ENCODE results near the gene OBP2B. TPM values are rescaled to one million over a fixed set of nuclear protein-coding genes. Genes with fewer than 3 reads are reported as not detected.
"Not testable (repeated sequence)": the region's sequence is repeated elsewhere in the genome, so short reads cannot be mapped to it uniquely, and the experiment has no call there.

The OBP2B gene
- polyA plus RNA-seq, 3 donors: not detected

DNA sequence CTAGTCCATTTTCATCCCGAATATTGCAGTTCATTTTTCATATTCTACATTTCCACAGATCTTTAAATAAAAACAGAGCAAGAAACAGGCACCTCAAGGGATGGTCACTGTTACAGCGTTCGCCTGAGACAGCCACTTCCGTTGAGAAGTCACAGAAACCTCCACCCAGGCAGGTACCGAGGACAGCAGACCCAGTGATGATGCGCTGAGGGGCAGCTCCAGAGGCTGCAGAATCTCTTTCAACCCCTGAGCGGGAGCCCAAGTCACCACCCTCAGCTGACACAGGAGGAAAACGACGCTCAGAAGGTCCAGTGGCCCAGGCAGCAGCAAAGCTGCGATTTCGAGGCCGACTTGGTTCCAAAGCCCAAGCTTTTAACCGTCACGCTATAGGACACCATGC, 33.2 kb upstream of the OBP2B start:
- no peak overlapping the region for H3K27ac ChIP-seq (ENCODE audit: low read depth, low read length)
- 83% methylated on average over 14 of the region's 14 CpGs for WGBS, 3 donors

DNA sequence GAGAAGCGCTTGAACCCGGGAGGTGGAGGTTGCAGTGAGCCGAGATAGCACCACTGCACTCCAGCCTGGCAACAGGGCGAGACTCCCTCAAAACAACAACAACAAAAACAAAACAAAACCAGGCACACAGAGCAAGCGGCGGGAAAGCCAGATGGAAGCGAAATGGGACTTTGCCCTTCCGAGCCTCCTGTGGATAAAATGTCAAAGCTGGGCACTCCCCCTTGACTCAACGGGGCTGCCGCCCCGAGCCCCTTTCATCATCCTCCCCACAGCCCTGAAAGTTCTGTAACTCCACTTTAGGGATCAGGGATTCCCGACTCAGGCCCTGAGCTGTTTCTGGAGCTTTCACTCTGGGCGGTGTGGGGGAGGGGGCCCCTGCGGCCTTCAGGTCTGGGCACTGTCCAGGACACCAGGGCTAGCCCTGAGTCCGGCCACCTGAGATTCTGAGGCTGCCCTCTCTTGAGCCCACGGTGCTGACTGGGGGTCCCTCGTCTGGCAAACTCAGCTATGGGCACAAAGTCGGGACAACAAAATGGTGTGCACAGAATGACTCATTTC, 30.6 kb upstream of the OBP2B start:
- 83 to 91% (median 91%) methylated on average over 18 of the region's 18 CpGs for WGBS, 3 donors
- H3K27ac ChIP-seq (ENCODE audit: low read depth, low read length): no peak overlapping the region

DNA sequence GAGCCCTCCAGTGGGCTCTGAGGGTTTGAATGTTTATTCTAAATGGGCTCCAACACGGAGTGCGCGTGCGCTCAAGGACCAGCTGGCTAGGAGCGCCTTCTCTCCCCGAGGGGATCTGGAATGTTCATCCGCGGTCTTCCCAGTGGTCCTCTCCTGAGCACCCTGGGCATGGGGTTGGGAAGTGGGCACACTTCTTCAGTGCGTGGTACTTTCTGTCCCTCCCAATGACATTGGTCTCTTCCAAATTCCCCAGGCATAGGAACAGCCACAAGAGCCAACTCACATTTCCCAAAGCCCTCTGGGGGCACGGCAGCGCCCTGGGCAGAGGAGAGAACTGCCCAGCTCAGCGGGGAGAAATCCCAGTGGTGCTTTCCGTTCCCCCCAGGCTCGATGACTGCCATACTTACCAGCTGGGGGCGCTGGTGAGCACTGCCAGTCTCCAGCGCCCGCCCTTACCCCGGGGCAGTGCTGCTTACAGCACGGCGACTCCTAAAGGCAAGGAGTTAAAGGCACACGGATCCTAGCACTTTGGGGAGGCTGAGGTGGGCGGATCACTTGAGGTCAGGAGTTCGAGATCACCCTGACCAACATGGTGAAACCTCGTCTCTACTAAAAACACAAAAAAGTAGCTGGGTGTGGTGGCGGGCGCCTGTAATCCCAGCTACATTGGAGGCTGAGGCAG, 29.9 kb upstream of the OBP2B start:
- H3K27ac ChIP-seq (ENCODE audit: low read depth, low read length): no peak overlapping the region
- WGBS, 3 donors: 11 to 20% (median 16%) methylated on average over 26 of the region's 26 CpGs

- WGBS, 3 donors: 12 to 18% (median 17%) methylated on average over 25 of the region's 25 CpGs
- H3K27ac ChIP-seq (ENCODE audit: low read depth, low read length): no peak overlapping the region
Observed at GRCh38 chr9:133238272-133238850, 29.3 kb upstream of the OBP2B start.

GRCh38 chr9:133237035-133237731, 28.1 kb upstream of the OBP2B start:
- 48 to 68% (median 60%) methylated on average over 17 of the region's 17 CpGs for WGBS, 3 donors
- no peak overlapping the region for H3K27ac ChIP-seq (ENCODE audit: low read depth, low read length)

GRCh38 chr9:133236291-133237034, 27.4 kb upstream of the OBP2B start:
- WGBS, 3 donors: 62 to 75% (median 71%) methylated on average over 19 of the region's 19 CpGs
- H3K27ac ChIP-seq (ENCODE audit: low read depth, low read length): not testable (repeated sequence)

GRCh38 chr9:133235549-133236222, 26.6 kb upstream of the OBP2B start:
- WGBS, 3 donors: 73 to 78% (median 76%) methylated on average over 10 to 11 of the region's 11 CpGs
- H3K27ac ChIP-seq (ENCODE audit: low read depth, low read length): no peak overlapping the region

DNA sequence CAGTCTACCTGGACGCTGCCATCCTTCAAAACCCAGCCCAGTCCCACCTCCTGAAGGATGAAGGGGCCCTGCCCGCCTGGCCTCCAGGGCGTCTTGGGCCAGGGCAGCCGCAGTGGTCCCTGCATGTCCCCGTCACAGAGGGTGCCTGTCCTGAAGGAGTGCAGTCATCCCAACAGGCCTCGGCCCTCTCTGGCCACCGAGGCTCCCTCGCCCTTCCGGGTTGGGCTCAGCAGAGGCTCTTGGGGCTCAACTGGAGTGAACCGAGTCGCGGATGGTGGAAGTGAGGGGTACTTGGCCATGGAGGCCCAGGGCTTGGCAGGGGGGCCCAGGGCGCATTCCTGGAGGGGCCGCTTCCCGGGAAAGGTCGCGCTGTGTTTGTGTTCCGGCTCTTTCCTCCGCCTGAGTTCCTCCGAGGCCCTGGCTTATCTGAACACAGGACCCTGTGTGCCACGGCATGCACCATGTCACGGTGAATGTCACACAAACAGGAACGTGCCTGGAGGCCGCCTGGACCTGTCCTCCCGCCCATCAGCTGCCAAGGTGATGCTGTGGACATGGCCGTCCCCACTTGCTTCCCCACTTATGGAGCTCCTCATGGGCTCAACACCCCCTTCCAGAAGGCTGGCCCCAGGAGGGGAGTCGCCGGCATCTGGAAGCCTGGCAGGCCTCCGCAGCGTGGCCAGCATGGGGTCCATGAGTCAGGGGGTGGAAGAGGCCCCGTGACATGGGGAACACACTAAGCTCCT, 25.7 kb upstream of the OBP2B start:
- H3K27ac ChIP-seq (ENCODE audit: low read depth, low read length): no peak overlapping the region
- 83 to 97% (median 93%) methylated on average over 31 of the region's 31 CpGs for WGBS, 3 donors

GRCh38 chr9:133233681-133234432, 24.8 kb upstream of the OBP2B start:
- no peak overlapping the region for H3K27ac ChIP-seq (ENCODE audit: low read depth, low read length)
- WGBS, 3 donors: 70 to 77% (median 76%) methylated on average over 31 to 32 of the region's 32 CpGs

GRCh38 chr9:133231934-133232568, 23.0 kb upstream of the OBP2B start:
- 78 to 89% (median 83%) methylated on average over 24 of the region's 24 CpGs for WGBS, 3 donors
- not testable (repeated sequence) for H3K27ac ChIP-seq (ENCODE audit: low read depth, low read length)

GRCh38 chr9:133230514-133230913, 21.5 kb upstream of the OBP2B start:
- 86 to 92% (median 87%) methylated on average over 7 of the region's 7 CpGs for WGBS, 3 donors
- H3K27ac ChIP-seq (ENCODE audit: low read depth, low read length): not testable (repeated sequence)

DNA sequence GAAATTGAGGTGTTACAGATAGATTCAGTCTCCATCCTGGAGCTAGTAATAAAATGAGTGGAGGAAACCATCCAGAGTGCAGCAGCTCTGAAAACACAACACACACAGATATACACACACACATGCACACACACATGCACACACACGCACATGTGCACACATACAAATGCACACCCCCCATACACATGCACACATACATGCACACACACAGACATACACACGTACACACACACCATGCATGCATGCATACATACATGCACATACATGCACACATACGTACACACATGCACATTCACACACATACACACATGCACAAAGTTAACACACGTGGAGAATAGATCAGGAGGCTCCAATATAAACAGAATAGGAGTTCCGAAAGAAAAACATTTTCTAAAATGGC, 21.0 kb upstream of the OBP2B start:
- 76 to 89% (median 88%) methylated on average over 5 of the region's 5 CpGs for WGBS, 3 donors

GRCh38 chr9:133228474-133229193, 19.6 kb upstream of the OBP2B start:
- WGBS, 3 donors: 70 to 84% (median 83%) methylated on average over 21 to 22 of the region's 22 CpGs
- not testable (repeated sequence) for H3K27ac ChIP-seq (ENCODE audit: low read depth, low read length)

More for the DNA sequence above, 21.0 kb upstream of the OBP2B start:
- H3K27ac ChIP-seq (ENCODE audit: low read depth, low read length): no peak overlapping the region

GRCh38 chr9:133227996-133228395, 18.9 kb upstream of the OBP2B start:
- H3K27ac ChIP-seq (ENCODE audit: low read depth, low read length): not testable (repeated sequence)
- 74 to 92% (median 90%) methylated on average over 8 of the region's 8 CpGs for WGBS, 3 donors

DNA sequence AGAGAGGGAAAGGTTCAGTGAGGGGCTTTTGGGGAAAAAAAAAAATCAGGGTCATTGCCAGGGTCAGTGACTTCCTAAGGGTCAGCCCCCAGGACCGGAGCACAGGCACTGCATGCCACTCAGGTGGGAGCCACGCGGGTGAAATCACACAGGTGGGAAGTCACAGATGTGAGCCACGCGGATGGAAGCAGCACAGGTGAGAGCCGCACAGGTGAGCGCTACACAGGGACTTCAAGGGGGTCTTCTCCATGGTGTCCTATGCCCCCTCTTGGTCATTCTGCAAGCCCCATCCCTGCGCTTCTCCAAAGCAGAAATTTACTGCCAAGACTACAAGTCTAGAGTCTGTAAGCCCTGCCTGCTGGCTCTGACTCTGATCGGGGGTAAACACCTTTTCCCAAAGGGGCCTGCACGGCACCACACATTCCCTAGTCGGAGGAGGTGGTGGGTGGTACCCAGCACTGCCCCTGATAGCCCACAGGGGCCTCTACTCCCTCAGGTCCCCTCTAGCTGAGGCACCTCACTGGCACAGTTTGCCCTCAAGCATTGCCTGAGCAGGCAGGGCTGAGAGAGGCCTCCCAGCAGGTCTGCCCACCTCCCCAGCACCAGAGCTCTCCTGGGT, 18.3 kb upstream of the OBP2B start:
- no peak overlapping the region for H3K27ac ChIP-seq (ENCODE audit: low read depth, low read length)
- WGBS, 3 donors: 67 to 90% (median 87%) methylated on average over 11 of the region's 11 CpGs

Data from adipose tissue (tissue), 3 donors.